H1 (cell line): ENCODE results near the gene RNF220. TPM values are rescaled to one million over a fixed set of nuclear protein-coding genes. Genes with fewer than 3 reads are reported as not detected.
A peak's percentile ranks its signal among the peaks of the same experiment; 100 is the strongest.

Experiments
- CTCF ChIA-PET: fragments of 300-600 bp; sonication (Branson Sonifier 250); formaldehyde crosslinking; loops from one replicate; lab custom pipeline; 2021; ENCODE audit not compliant: partially characterized antibody; lab: Charles Lee
- POLR2A ChIA-PET: fragments of 300-600 bp; sonication (Branson Sonifier 250); formaldehyde crosslinking; loops from one replicate; lab custom pipeline; 2021; ENCODE audit warnings: inconsistent platforms; ENCODE audit not compliant: partially characterized antibody; lab: Charles Lee
- DNase-seq, 2 experiments: peaks; one replicate each; pipeline versions ENCODE4 v3.0.0 to v3.0.0-alpha.2; 2010 to 2022; ENCODE audit warnings: low spot score in 2 of 2, low read depth in 1 of 2, mixed read lengths in 1 of 2
- FAIRE-seq: peaks from 2 replicates; lab custom pipeline; 2011; peaks lifted over from hg19 to GRCh38; lab: Jason Lieb, UNC
- H2AFZ ChIP-seq: 2 replicates; pipeline ENCODE4 v1.8.1; 2012; ENCODE audit warnings: low read length, inconsistent platforms
- H2AK5ac ChIP-seq: 2 replicates; pipeline ENCODE4 v1.6.1; 2013; ENCODE audit warnings: low read depth, low read length
- H2BK120ac ChIP-seq: replicated peaks from 2 replicates; pipeline ENCODE3; 2013; ENCODE audit warnings: low read depth, low read length, inconsistent platforms
- H2BK12ac ChIP-seq: 2 replicates; pipeline ENCODE4 v1.6.1; 2013; ENCODE audit warnings: low read depth, low read length
- H2BK15ac ChIP-seq: 2 replicates; pipeline ENCODE4 v1.6.1; 2013; ENCODE audit warnings: low read length
- H2BK20ac ChIP-seq: 2 replicates; pipeline ENCODE4 v1.6.1; 2013; ENCODE audit warnings: low read length
- H2BK5ac ChIP-seq: 2 replicates; pipeline ENCODE4 v1.6.1; 2013; ENCODE audit warnings: low read depth, low read length
- H3K14ac ChIP-seq: 2 replicates; pipeline ENCODE4 v1.6.1; 2013; ENCODE audit warnings: inconsistent platforms; ENCODE audit not compliant: insufficient read length
- H3K18ac ChIP-seq: 2 replicates; pipeline ENCODE4 v1.6.1; 2013; ENCODE audit warnings: low read length; ENCODE audit errors: extremely low read depth
- H3K23ac ChIP-seq: 2 replicates; pipeline ENCODE4 v1.6.1; 2013; ENCODE audit warnings: inconsistent platforms; ENCODE audit not compliant: insufficient read length
- H3K23me2 ChIP-seq: 2 replicates; pipeline ENCODE4 v1.6.1; 2013; ENCODE audit warnings: low read depth, low read length
- H3K27ac ChIP-seq: 2 replicates; pipeline ENCODE4 v1.6.1; 2011; ENCODE audit warnings: low read depth, low read length, inconsistent platforms
- H3K27me3 ChIP-seq, 4 experiments: replicated peaks in 1 of 4; 1 replicate in 1 of 4; 2 replicates in 3 of 4; pipeline versions ENCODE4 v1.6.1 to v1.8.1; 2011 to 2013; ENCODE audit warnings: low read length in 3 of 4, mild to moderate bottlenecking in 3 of 4, inconsistent platforms in 2 of 4, mixed read lengths in 2 of 4, moderate library complexity in 1 of 4; ENCODE audit not compliant: control insufficient read depth in 3 of 4, insufficient read depth in 3 of 4; ENCODE audit errors: extremely low read depth in 1 of 4
- H3K36me3 ChIP-seq, 4 experiments: 2 replicates each; pipeline versions ENCODE4 v1.6.1 to v1.8.1; 2011 to 2013; ENCODE audit warnings: mild to moderate bottlenecking in 4 of 4, low read length in 3 of 4, moderate library complexity in 2 of 4, control low read depth in 1 of 4, inconsistent platforms in 1 of 4; ENCODE audit not compliant: insufficient read depth in 4 of 4, control insufficient read depth in 2 of 4
- H3K4ac ChIP-seq: replicated peaks from 2 replicates; pipeline ENCODE3; 2013; ENCODE audit warnings: low read length, low read depth, mixed read lengths, inconsistent platforms; ENCODE audit not compliant: insufficient read length
- H3K4me1 ChIP-seq, 4 experiments: replicated peaks in 1 of 4; 1 replicate in 1 of 4; 2 replicates in 3 of 4; pipeline versions ENCODE4 v1.6.1 to v1.8.1; 2011 to 2013; ENCODE audit warnings: low read length in 3 of 4, inconsistent platforms in 2 of 4, mixed read lengths in 1 of 4; ENCODE audit not compliant: insufficient read depth in 4 of 4, control insufficient read depth in 3 of 4
- H3K4me2 ChIP-seq, 2 experiments: 2 replicates each; pipeline versions ENCODE4 v1.6.1 to v1.8.1; 2011 to 2013; ENCODE audit warnings: low read depth in 2 of 2, low read length in 2 of 2, control low read depth in 1 of 2, inconsistent platforms in 1 of 2, mild to moderate bottlenecking in 1 of 2; ENCODE audit not compliant: insufficient read depth in 1 of 2
- H3K4me3 ChIP-seq, 4 experiments: fragments of 200-600, 300-600 bp in 1 of 4; sonication (generic), shearing (Covaris generic), sonication (Bioruptor Twin) in 1 of 4; 2 replicates each; pipeline versions ENCODE4 v1.5.1 to v1.8.1; 2011 to 2016; ENCODE audit warnings: low read length in 4 of 4, low read depth in 3 of 4, control low read depth in 2 of 4, inconsistent platforms in 2 of 4, mild to moderate bottlenecking in 2 of 4, mixed read lengths in 1 of 4, moderate library complexity in 1 of 4; ENCODE audit not compliant: insufficient read depth in 2 of 4; ENCODE audit errors: extremely low read depth in 1 of 4
- H3K56ac ChIP-seq: replicated peaks from 2 replicates; pipeline ENCODE3; 2013; ENCODE audit warnings: low read depth, mild to moderate bottlenecking, mixed read lengths, low read length, inconsistent platforms; ENCODE audit not compliant: insufficient read length
- H3K79me1 ChIP-seq: 2 replicates; pipeline ENCODE4 v1.6.1; 2013; ENCODE audit warnings: low read depth, low read length, control low read depth
- H3K79me2 ChIP-seq, 2 experiments: 2 replicates each; pipeline versions ENCODE4 v1.6.1 to v1.8.1; 2012 to 2013; ENCODE audit warnings: low read length in 2 of 2, mild to moderate bottlenecking in 2 of 2, inconsistent platforms in 1 of 2; ENCODE audit not compliant: insufficient read depth in 2 of 2, control insufficient read depth in 1 of 2
- H3K9ac ChIP-seq, 4 experiments: replicated peaks in 1 of 4; 1 replicate in 1 of 4; 2 replicates in 3 of 4; pipeline versions ENCODE4 v1.6.1 to v1.8.1; 2011 to 2013; ENCODE audit warnings: low read depth in 3 of 4, low read length in 3 of 4, control low read depth in 2 of 4, mild to moderate bottlenecking in 2 of 4, moderate library complexity in 2 of 4, inconsistent platforms in 1 of 4; ENCODE audit errors: extremely low read depth in 1 of 4
- H3K9me3 ChIP-seq, 2 experiments: 2 replicates each; pipeline versions ENCODE4 v1.6.1 to v1.8.1; 2012 to 2013; ENCODE audit warnings: mild to moderate bottlenecking in 2 of 2, moderate library complexity in 2 of 2, control low read depth in 1 of 2, inconsistent platforms in 1 of 2, low read depth in 1 of 2, low read length in 1 of 2, mixed read lengths in 1 of 2; ENCODE audit not compliant: insufficient read depth in 2 of 2
- H4K20me1 ChIP-seq, 2 experiments: replicated peaks in 1 of 2; 2 replicates each; pipeline versions ENCODE3 to v1.8.1; 2011 to 2013; ENCODE audit warnings: inconsistent platforms in 2 of 2, low read length in 2 of 2, mild to moderate bottlenecking in 1 of 2; ENCODE audit not compliant: insufficient read depth in 2 of 2, control insufficient read depth in 1 of 2
- H4K5ac ChIP-seq: 2 replicates; pipeline ENCODE4 v1.6.1; 2013; ENCODE audit warnings: low read length, low read depth, mixed read lengths, inconsistent platforms; ENCODE audit not compliant: insufficient read length
- H4K8ac ChIP-seq: 2 replicates; pipeline ENCODE4 v1.8.0; 2013; ENCODE audit warnings: mild to moderate bottlenecking, moderate library complexity, low read length, inconsistent platforms; ENCODE audit not compliant: insufficient read depth; ENCODE audit errors: extremely low read depth
- H4K91ac ChIP-seq: replicated peaks from 2 replicates; pipeline ENCODE3; 2013; ENCODE audit warnings: low read length, mixed read lengths, inconsistent platforms; ENCODE audit not compliant: insufficient read length
- EGR1 ChIP-seq: IDR thresholded peaks from 2 replicates; pipeline ENCODE4 v1.6.1; 2011; ENCODE audit warnings: low read depth, low read length, borderline replicate concordance
- JUND ChIP-seq: IDR thresholded peaks from 2 replicates; pipeline ENCODE4 v1.6.1; 2011; ENCODE audit warnings: mild to moderate bottlenecking, improper control_type of control experiment, low read length
- ZNF274 ChIP-seq: IDR thresholded peaks from 2 replicates; pipeline ENCODE4 v1.7.0; 2012; ENCODE audit warnings: low read length, borderline replicate concordance; ENCODE audit errors: extremely low read depth
- WGBS, 2 experiments: shearing (Covaris generic) in 1 of 2; methylation state at CpG; one replicate each; pipeline versions ENCODE4 v1.1.6 to v1.1.7; 2013 to 2015; ENCODE audit warnings: low lambda C conversion rate in 2 of 2, mixed read lengths in 2 of 2, inconsistent platforms in 1 of 2, low coverage in 1 of 2, missing lambda C conversion rate in 1 of 2; ENCODE audit not compliant: insufficient replicate concordance in 2 of 2, insufficient coverage in 1 of 2, insufficient read length in 1 of 2; ENCODE audit errors: extremely low coverage in 1 of 2, missing lambda C conversion rate in 1 of 2; 5-methylcytosine and 5-hydroxymethylcytosine counted together
- polyA plus RNA-seq, 7 experiments: library from polyadenylated mRNA; depleted of rRNA in 3 of 7; stranded (reverse) in 5 of 7; unstranded in 2 of 7; fragments of >200 nt in 5 of 7; fragments of 200-250 nt in 2 of 7; gene quantifications; 1 replicate in 5 of 7; 2 replicates in 1 of 7; 4 replicates in 1 of 7; pipeline versions ENCODE4 v1.2.1 to v1.2.3, GENCODE V29; 2011 to 2013; ENCODE audit warnings: missing spikeins in 2 of 7, mixed read lengths in 2 of 7
- total RNA-seq: library from RNA; stranded (reverse); fragmentation: NEBNext Ultra II Directional; extraction: Animal tissue kit (Norgen Biotek cat#: 25700); gene quantifications from 2 replicates; pipeline ENCODE4 v1.2.1, GENCODE V29; 2021

RNF220 gene
- total and polyA plus RNA-seq, 2 of the 8 experiments (the other 6 are each of a cell fraction or from before 2014, with no cell fraction given) = 123 to 160 TPM

GRCh38 chr1:44554706-44555105 is 149.7 kb downstream of the RNF220 start:
- Histone ChIP-seq H4K20me1 (no peaks in the 10 kb centered on the region), H3K27ac (no peak overlapping the region), H2BK12ac (no peak overlapping the region), H3K79me2 (no peaks in the 10 kb centered on the region), H3K79me1 (no peaks in the 10 kb centered on the region), H2BK15ac (0 out of 2 replicates have a peak overlapping the region, but pooled peaks have one; percentile 36), H4K5ac (no peak overlapping the region), H3K4me1 (peaks cover 0 to 9% (median 3%) of the 10 kb centered on the region in 4 experiments; a peak in 2 of 7 replicates), H3K4me2 (no peak overlapping the region), H2BK20ac (no peak overlapping the region), H2BK120ac (no peak overlapping the region), H3K23ac (no peak overlapping the region), H3K18ac (no peak overlapping the region; the same call in 1 of the 2 replicates), H4K8ac (no peak overlapping the region), H3K14ac (no peak overlapping the region), H3K23me2 (no peaks in the 10 kb centered on the region), H3K4ac (peak overlapping the region; percentile 27), H3K36me3 (no peaks in the 10 kb centered on the region), H2AK5ac (0 out of 2 replicates have a peak overlapping the region, but pooled peaks have one; percentile 19), H3K56ac (no peak overlapping the region), H3K9me3 (no peaks in the 10 kb centered on the region), H2BK5ac (no peak overlapping the region), H4K91ac (no peak overlapping the region), H3K27me3 (no peaks in the 10 kb centered on the region), H3K9ac (no peak overlapping the region), H3K4me3 (no peak overlapping the region), H2AFZ (no peak overlapping the region)
- WGBS, 2 experiments = 73% methylated on average over 2 of the region's 2 CpGs; no CpG with 5 or more reads in 1 of the 2 experiments
- ChIA-PET CTCF (interaction anchor here (0.6 to 5.3 kb wide), 21 partner anchors 8 to 239 kb away, joined by 3 to 36 read pairs (median 4); no protein-coding TSS in a partner anchor), POLR2A (interaction anchor here (0.7 to 5.0 kb wide), 3 partner anchors 9 to 32 kb away, joined by 3 to 33 read pairs (median 6); no protein-coding TSS in a partner anchor)
- FAIRE-seq (no peak), DNase-seq (no peak)
- TF ChIP-seq ZNF274 (no peak), JUND (no peak), EGR1 (no peak)
